ENCODE results near the gene TMEM151B.

- TF ChIP-seq CTCF (IDR thresholded peaks at IDR 0.05) (no peak), EZH2 (IDR thresholded peaks at IDR 0.05; ENCODE audit: borderline replicate concordance, insufficient read depth, low read depth, low read length, poor library complexity, severe bottlenecking) (no peak)
Measured at GRCh38 chr6:44286747-44287146, 16.5 kb downstream of the TMEM151B start.
